Nephron (organoid): ENCODE results near the gene CES3.
A peak's percentile ranks its signal among the peaks of the same experiment; 100 is the strongest.

Experiments used
- H3K27ac Mint-ChIP-seq, 3 experiments: 2 replicates each; pipeline ENCODE4 v1.8.0; 2020; ENCODE audit warnings: mixed read lengths in 3 of 3, mild to moderate bottlenecking in 2 of 3, moderate library complexity in 1 of 3
- H3K27me3 Mint-ChIP-seq: 2 replicates; pipeline ENCODE4 v1.8.0; 2021; ENCODE audit warnings: low read depth, mild to moderate bottlenecking, moderate library complexity, mixed read lengths
- H3K36me3 Mint-ChIP-seq: 2 replicates; pipeline ENCODE4 v1.8.0; 2020; ENCODE audit warnings: low read depth, mixed read lengths
- H3K4me1 Mint-ChIP-seq: 2 replicates; pipeline ENCODE4 v1.8.0; 2020; ENCODE audit warnings: mixed read lengths
- H3K4me3 Mint-ChIP-seq, 3 experiments: 2 replicates each; pipeline ENCODE4 v1.8.0; 2020; ENCODE audit warnings: mild to moderate bottlenecking in 3 of 3, mixed read lengths in 3 of 3, moderate library complexity in 2 of 3
- H3K9me3 Mint-ChIP-seq: 2 replicates; pipeline ENCODE4 v1.8.0; 2020; ENCODE audit warnings: mixed read lengths
- CTCF ChIP-seq, 3 experiments: fragments of 200-600 bp; sonication (generic); IDR thresholded peaks; one replicate each; pipeline ENCODE4 v1.5.0; 2021; ENCODE audit warnings: antibody characterized with exemption in 3 of 3; ENCODE audit not compliant: unreplicated experiment in 3 of 3

CES3 gene

GRCh38 chr16:66919569-66920298, 41.3 kb upstream of the CES3 start:
- no peaks in the 10 kb centered on the region for H3K36me3 Mint-ChIP-seq
- TF ChIP-seq CTCF (IDR thresholded peaks at IDR 0.05; ENCODE audit: unreplicated experiment in 3 of 3), result no peak

GRCh38 chr16:66920299-66920590, 40.8 kb upstream of the CES3 start:
- H3K27me3 Mint-ChIP-seq, result peaks cover 51% of the 10 kb centered on the region
- H3K4me1 Mint-ChIP-seq, result peaks cover 23% of the 10 kb centered on the region
- no peaks in the 10 kb centered on the region for H3K9me3 Mint-ChIP-seq
- peak overlapping the region; percentile 69 to 93 (median 85) for H3K27ac Mint-ChIP-seq
- no peak overlapping the region for H3K4me3 Mint-ChIP-seq
- H3K36me3 Mint-ChIP-seq, result no peaks in the 10 kb centered on the region
- no peak for TF ChIP-seq CTCF (IDR thresholded peaks at IDR 0.05; ENCODE audit: unreplicated experiment in 3 of 3)

More at GRCh38 chr16:66919569-66920298, 41.3 kb upstream of the CES3 start:
- Mint-ChIP-seq H3K4me1 (peaks cover 22% of the 10 kb centered on the region), H3K4me3 (peak overlapping the region in 1 of 3 experiments; percentile 5), H3K27ac (peak overlapping the region; percentile 69 to 93 (median 85)), H3K27me3 (peaks cover 53% of the 10 kb centered on the region), H3K9me3 (no peaks in the 10 kb centered on the region)

- peak overlapping the region; percentile 28 to 47 (median 32) for H3K27ac Mint-ChIP-seq
- no peak for TF ChIP-seq CTCF (IDR thresholded peaks at IDR 0.05; ENCODE audit: unreplicated experiment in 3 of 3)
- H3K4me1 Mint-ChIP-seq, result peaks cover 31% of the 10 kb centered on the region
- no peaks in the 10 kb centered on the region for H3K9me3 Mint-ChIP-seq
- no peaks in the 10 kb centered on the region for H3K36me3 Mint-ChIP-seq
- H3K27me3 Mint-ChIP-seq, result peaks cover 58% of the 10 kb centered on the region
- H3K4me3 Mint-ChIP-seq, result no peak overlapping the region
These were observed 40.0 kb upstream of the CES3 start for GRCh38 chr16:66920924-66921680.

GRCh38 chr16:66921729-66922450, 39.2 kb upstream of the CES3 start:
- H3K4me1 Mint-ChIP-seq, result peaks cover 31% of the 10 kb centered on the region
- no peaks in the 10 kb centered on the region for H3K36me3 Mint-ChIP-seq
- H3K27ac Mint-ChIP-seq, result peak overlapping the region in 1 of 3 experiments; percentile 47
- H3K9me3 Mint-ChIP-seq, result no peaks in the 10 kb centered on the region
- H3K27me3 Mint-ChIP-seq, result peaks cover 61% of the 10 kb centered on the region
- TF ChIP-seq CTCF (IDR thresholded peaks at IDR 0.05; ENCODE audit: unreplicated experiment in 3 of 3), result no peak
- H3K4me3 Mint-ChIP-seq, result no peak overlapping the region

GRCh38 chr16:66923247-66923731, 37.8 kb upstream of the CES3 start:
- no peaks in the 10 kb centered on the region for H3K36me3 Mint-ChIP-seq
- peaks cover 70% of the 10 kb centered on the region for H3K27me3 Mint-ChIP-seq
- TF ChIP-seq CTCF (IDR thresholded peaks at IDR 0.05; ENCODE audit: unreplicated experiment in 3 of 3), result no peak
- peaks cover 36% of the 10 kb centered on the region for H3K4me1 Mint-ChIP-seq
- H3K4me3 Mint-ChIP-seq, result peak overlapping the region; percentile 13 to 49 (median 30)
- H3K27ac Mint-ChIP-seq, result peak overlapping the region in 1 of 3 experiments; percentile 32
- H3K9me3 Mint-ChIP-seq, result no peaks in the 10 kb centered on the region
